HepG2 (cell line): ENCODE measurements around the gene RRP36. TPM values are rescaled to one million over a fixed set of nuclear protein-coding genes. Genes with fewer than 3 reads are reported as not detected.
A peak's percentile ranks its signal among the peaks of the same experiment; 100 is the strongest.
"Not testable (repeated sequence)": the region's sequence is repeated elsewhere in the genome, so short reads cannot be mapped to it uniquely, and the experiment has no call there.

Experiments
- ATAC-seq: fragments of 200-7000 bp; cut with Tn5 transposase; 3 replicates; pipeline ENCODE4 v1.9.1; 2020; ENCODE audit warnings: mild to moderate bottlenecking, moderate library complexity
- BruUV-seq: library from RNA; stranded (reverse); fragments of 400-500 nt; replicated peaks from 2 replicates; lab custom pipeline; 2021; lab: Mats Ljungman, UMichigan
- CTCF ChIA-PET: fragments of 300-600 bp; formaldehyde crosslinking; extraction: SDS; loops from one replicate; lab custom pipeline; 2021; ENCODE audit warnings: low total read pairs, inconsistent platforms, low intra/inter-chr PET ratio; lab: Yijun Ruan, JAX
- POLR2A ChIA-PET: fragments of 350-600 bp; sonication (Branson Sonifier 250); formaldehyde crosslinking; loops from one replicate; lab custom pipeline; 2020; ENCODE audit warnings: antibody characterized with exemption, inconsistent platforms; lab: Yijun Ruan, JAX
- DNase-seq: peaks from one replicate; pipeline ENCODE4 v3.0.0-alpha.2; 2015; ENCODE audit warnings: low spot score
- FAIRE-seq: peaks from 3 replicates; lab custom pipeline; 2011; peaks lifted over from hg19 to GRCh38; lab: Jason Lieb, UNC
- H2AFZ ChIP-seq: one replicate; pipeline ENCODE4 v1.6.1; 2011; ENCODE audit warnings: low read length, inconsistent platforms
- H3K27ac ChIP-seq: fragments of 300-600 bp; 3 replicates; pipeline ENCODE4 v1.8.0; 2011; ENCODE audit warnings: mixed run types, mild to moderate bottlenecking, mixed read lengths, low read length, inconsistent platforms; ENCODE audit not compliant: insufficient read depth; ENCODE audit errors: extremely low read length
- H3K27me3 ChIP-seq, 2 experiments: fragments of 200-600 bp in 1 of 2; 2 replicates in 1 of 2; 3 replicates in 1 of 2; pipeline versions ENCODE4 v1.6.0 to v1.8.0; 2011; ENCODE audit warnings: low read length in 2 of 2, mild to moderate bottlenecking in 2 of 2, moderate library complexity in 2 of 2, inconsistent platforms in 1 of 2; ENCODE audit not compliant: insufficient read depth in 2 of 2, control insufficient read depth in 1 of 2
- H3K36me3 ChIP-seq, 2 experiments: fragments of 200-600 bp in 1 of 2; replicated peaks in 1 of 2; 2 replicates in 1 of 2; 3 replicates in 1 of 2; pipeline versions ENCODE4 v1.5.1 to v1.8.0; 2011; ENCODE audit warnings: low read length in 2 of 2, inconsistent platforms in 1 of 2; ENCODE audit not compliant: insufficient read depth in 2 of 2, control insufficient read depth in 1 of 2
- H3K4me1 ChIP-seq: 2 replicates; pipeline ENCODE4 v1.5.1; 2012; ENCODE audit warnings: low read length, inconsistent platforms; ENCODE audit not compliant: insufficient read depth
- H3K4me2 ChIP-seq: 2 replicates; pipeline ENCODE4 v1.6.0; 2011; ENCODE audit warnings: low read depth, low read length, inconsistent platforms
- H3K4me3 ChIP-seq, 3 experiments: fragments of 200-600 bp in 1 of 3; sonication (generic), shearing (Covaris generic) in 1 of 3; replicated peaks in 1 of 3; 2 replicates each; pipeline ENCODE4 v1.5.1; 2011 to 2016; ENCODE audit warnings: low read length in 3 of 3, inconsistent platforms in 2 of 3, low read depth in 2 of 3, mild to moderate bottlenecking in 2 of 3, control low read depth in 1 of 3, mixed read lengths in 1 of 3; ENCODE audit not compliant: insufficient read depth in 1 of 3
- H3K79me2 ChIP-seq: one replicate; pipeline ENCODE4 v1.6.1; 2011; ENCODE audit warnings: low read length, inconsistent platforms; ENCODE audit not compliant: insufficient read depth
- H3K9ac ChIP-seq: 2 replicates; pipeline ENCODE4 v1.6.0; 2011; ENCODE audit warnings: mild to moderate bottlenecking, low read depth, low read length, inconsistent platforms; ENCODE audit not compliant: insufficient read depth
- H3K9me3 ChIP-seq: 2 replicates; pipeline ENCODE4 v1.5.1; 2012; ENCODE audit warnings: mild to moderate bottlenecking, low read length
- H4K20me1 ChIP-seq: 2 replicates; pipeline ENCODE4 v1.6.0; 2011; ENCODE audit warnings: inconsistent platforms, mild to moderate bottlenecking, low read length, moderate library complexity; ENCODE audit not compliant: insufficient read depth
- ARID3A ChIP-seq: IDR thresholded peaks from 2 replicates; pipeline ENCODE4 v1.6.1; 2012; ENCODE audit warnings: low read depth, low read length, improper control_type of control experiment
- CEBPG ChIP-seq: IDR thresholded peaks from 2 replicates; pipeline ENCODE4 v1.6.1; 2016
- CEBPZ ChIP-seq: IDR thresholded peaks from 2 replicates; pipeline ENCODE4 v1.6.1; 2012; ENCODE audit warnings: low read length, improper control_type of control experiment
- HNRNPUL1 ChIP-seq: fragments of 200-400 bp; formaldehyde crosslinking; IDR thresholded peaks from 2 replicates; pipeline ENCODE4 v1.6.1; 2017; ENCODE audit warnings: low read depth, mild to moderate bottlenecking, low read length, moderate library complexity
- STAG1 ChIP-seq: sonication (generic); formaldehyde crosslinking; IDR thresholded peaks from 2 replicates; pipeline ENCODE4 v1.4.0; 2020; ENCODE audit warnings: missing genetic modification reagents
- ZNF33A ChIP-seq: sonication (generic); formaldehyde crosslinking; IDR thresholded peaks from 2 replicates; pipeline ENCODE4 v1.5.1; 2020; ENCODE audit warnings: missing genetic modification reagents, mild to moderate bottlenecking, moderate library complexity, borderline replicate concordance
- WGBS: methylation state at CpG from one replicate; pipeline ENCODE4 v1.1.6; 2017; ENCODE audit warnings: low lambda C conversion rate; 5-methylcytosine and 5-hydroxymethylcytosine counted together
- in situ Hi-C: cut with HindIII; loops from 2 replicates; pipeline ENCODE4 v1.10.0; 2017; ENCODE audit warnings: low pct_unique_long_range_greater_than_20kb; ENCODE audit not compliant: extremely low pct_ligation_motif_present
- intact Hi-C: fragments of 100-400 bp; cut with micrococcal nuclease; formaldehyde crosslinking; loops from one replicate; pipeline ENCODE4 v1.10.0; 2022; ENCODE audit not compliant: unreplicated experiment
- polyA plus RNA-seq, 8 experiments: library from polyadenylated mRNA; depleted of rRNA in 3 of 8; stranded (reverse) in 7 of 8; unstranded in 1 of 8; fragments of >200 nt; fragmentation: Illumina TruSeq in 4 of 8; extraction: Trizol in 4 of 8; gene quantifications; 2 replicates each; pipeline versions ENCODE4 v1.2.1 to v1.2.3, GENCODE V29; 2011 to 2016; ENCODE audit warnings: low read depth in 4 of 8, missing spikeins in 1 of 8, mixed read lengths in 1 of 8; ENCODE audit not compliant: insufficient read depth in 1 of 8
- total RNA-seq, 5 experiments: library from RNA; depleted of rRNA; stranded (reverse); fragments of >200 nt; fragmentation: Illumina TruSeq; extraction: Trizol; gene quantifications; 2 replicates each; pipeline ENCODE4 v1.2.3, GENCODE V29; 2016; ENCODE audit warnings: low read depth in 1 of 5
- TF ChIP-seq, protein P1 (sequence below), 2 experiments: sonication (generic) in 1 of 2; formaldehyde crosslinking in 1 of 2; IDR thresholded peaks; 2 replicates each; pipeline versions ENCODE4 v1.4.0 to v1.6.1; 2016 to 2020; ENCODE audit warnings: borderline replicate concordance in 1 of 2, low read depth in 1 of 2, mild to moderate bottlenecking in 1 of 2, missing genetic modification reagents in 1 of 2

Gene RRP36
- total and polyA plus RNA-seq, 2 of the 13 experiments (the other 11 are each of a cell fraction or from before 2014, with no cell fraction given), result 29.5 to 144 TPM

DNA sequence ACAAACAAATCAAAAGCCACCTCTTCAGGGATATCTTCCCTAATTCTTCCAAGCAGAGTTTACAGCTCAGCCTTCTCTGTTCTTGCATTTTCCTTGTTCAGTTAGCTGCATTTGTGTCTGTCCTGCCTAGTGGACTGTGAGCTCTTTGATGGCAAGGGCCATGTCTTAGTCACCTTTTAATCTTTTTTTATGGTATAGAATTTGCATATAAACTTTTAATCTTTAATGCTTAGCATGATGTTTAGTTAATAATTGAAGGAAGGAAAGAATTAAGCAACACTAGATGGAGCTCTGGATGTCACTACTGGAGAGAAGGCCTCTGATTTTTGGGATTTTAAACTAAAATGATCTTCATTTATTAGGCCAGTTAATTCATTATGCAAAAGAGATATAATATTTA, 24.9 kb upstream of the RRP36 start:
- Histone ChIP-seq H3K9me3 (no peaks in the 10 kb centered on the region), H3K9ac (no peak overlapping the region), H2AFZ (no peak overlapping the region), H3K27ac (no peak overlapping the region), H3K79me2 (peaks cover 2% of the 10 kb centered on the region), H3K4me3 (no peak overlapping the region), H3K27me3 (no peaks in the 10 kb centered on the region), H3K4me2 (no peak overlapping the region), H3K4me1 (no peaks in the 10 kb centered on the region), H4K20me1 (no peaks in the 10 kb centered on the region), H3K36me3 (peaks cover 8 to 17% of the 10 kb centered on the region in 2 experiments; a peak in 4 of 5 replicates)
- FAIRE-seq (peak; percentile 44), DNase-seq (no peak), ATAC-seq (no peak; the same call in 1 of the 3 replicates)
- POLR2A ChIA-PET, result interaction anchor here (0.5 to 3.1 kb wide), 7 partner anchors 12 to 186 kb away, joined by 3 to 23 read pairs (median 5); partner anchors contain the start of genes CUL7, CUL9, KLHDC3 and MEA1
- in situ Hi-C loops (no loop called here), intact Hi-C loops (no loop called here)
- CTCF ChIA-PET, result interaction anchor here (1.2 kb wide), 1 partner anchor 147 kb away, joined by 4 read pairs; no protein-coding TSS in a partner anchor
- BruUV-seq, result no TSS peak
- TF ChIP-seq ZNF33A, result no peak
- no peak for TF ChIP-seq CEBPZ
- TF ChIP-seq, protein P1, sequence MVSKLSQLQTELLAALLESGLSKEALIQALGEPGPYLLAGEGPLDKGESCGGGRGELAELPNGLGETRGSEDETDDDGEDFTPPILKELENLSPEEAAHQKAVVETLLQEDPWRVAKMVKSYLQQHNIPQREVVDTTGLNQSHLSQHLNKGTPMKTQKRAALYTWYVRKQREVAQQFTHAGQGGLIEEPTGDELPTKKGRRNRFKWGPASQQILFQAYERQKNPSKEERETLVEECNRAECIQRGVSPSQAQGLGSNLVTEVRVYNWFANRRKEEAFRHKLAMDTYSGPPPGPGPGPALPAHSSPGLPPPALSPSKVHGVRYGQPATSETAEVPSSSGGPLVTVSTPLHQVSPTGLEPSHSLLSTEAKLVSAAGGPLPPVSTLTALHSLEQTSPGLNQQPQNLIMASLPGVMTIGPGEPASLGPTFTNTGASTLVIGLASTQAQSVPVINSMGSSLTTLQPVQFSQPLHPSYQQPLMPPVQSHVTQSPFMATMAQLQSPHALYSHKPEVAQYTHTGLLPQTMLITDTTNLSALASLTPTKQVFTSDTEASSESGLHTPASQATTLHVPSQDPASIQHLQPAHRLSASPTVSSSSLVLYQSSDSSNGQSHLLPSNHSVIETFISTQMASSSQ (IDR thresholded peaks at IDR 0.05; ENCODE audit: low read depth), result 0 out of 2 replicates have a peak, but pooled peaks have one; percentile 18
- TF ChIP-seq, protein P1 (CRISPR knock-in tag; IDR thresholded peaks at IDR 0.05; ENCODE audit: borderline replicate concordance), result no peak
- TF ChIP-seq STAG1 (CRISPR knock-in tag), result 0 out of 2 replicates have a peak, but pooled peaks have one; percentile 5
- peak; percentile 81 for TF ChIP-seq HNRNPUL1
- peak; percentile 55 for TF ChIP-seq CEBPG (CRISPR knock-in tag)
- 0 out of 2 replicates have a peak, but pooled peaks have one; percentile 7 for TF ChIP-seq ARID3A

- FAIRE-seq, H3K4me3 ChIP-seq, H3K79me2 ChIP-seq, DNase-seq, H3K27me3 ChIP-seq, in situ Hi-C loops, H2AFZ ChIP-seq, H3K27ac ChIP-seq, H3K4me1 ChIP-seq, H4K20me1 ChIP-seq, intact Hi-C loops, H3K9me3 ChIP-seq, BruUV-seq, H3K9ac ChIP-seq, H3K4me2 ChIP-seq, CTCF ChIA-PET, ATAC-seq: not testable (repeated sequence)
- H3K36me3 ChIP-seq, result peaks cover 8 to 22% of the 10 kb centered on the region in 2 experiments; a peak in 4 of 5 replicates
- 92% methylated on average over 9 of the region's 9 CpGs for WGBS
- POLR2A ChIA-PET, result interaction anchor here (1.3 kb wide), 1 partner anchor 14 kb away, joined by 3 read pairs; the partner anchor contains the start of gene PPP2R5D
These were observed 23.2 kb upstream of the RRP36 start for GRCh38 chr6:42998205-42998604.
